Mesenchymal stem cell (in vitro differentiated cells and primary cell): ENCODE data around the gene NBPF1.
"Not testable (repeated sequence)": the region's sequence is repeated elsewhere in the genome, so short reads cannot be mapped to it uniquely, and the experiment has no call there.

ENCODE experiments used
- DNase-seq: peaks from one replicate; pipeline ENCODE4 v3.0.0-alpha.2; 2013
- H2AFZ ChIP-seq: one replicate; pipeline ENCODE4 v1.6.1; 2013; ENCODE audit warnings: low read depth, mild to moderate bottlenecking, control low read depth, inconsistent platforms, low read length, moderate library complexity
- H2AK5ac ChIP-seq: 2 replicates; pipeline ENCODE4 v1.6.1; 2013; ENCODE audit warnings: low read length, moderate library complexity, mild to moderate bottlenecking, inconsistent platforms; ENCODE audit not compliant: severe bottlenecking
- H2BK120ac ChIP-seq: one replicate; pipeline ENCODE4 v1.6.1; 2013; ENCODE audit warnings: low read depth, mild to moderate bottlenecking, inconsistent platforms, low read length, moderate library complexity
- H2BK12ac ChIP-seq, 2 experiments: one replicate each; pipeline ENCODE4 v1.6.1; 2013; ENCODE audit warnings: inconsistent platforms in 2 of 2, low read length in 2 of 2, mild to moderate bottlenecking in 2 of 2, moderate library complexity in 2 of 2, control low read depth in 1 of 2
- H2BK15ac ChIP-seq: one replicate; pipeline ENCODE4 v1.6.1; 2013; ENCODE audit warnings: mild to moderate bottlenecking, low read depth, inconsistent platforms; ENCODE audit not compliant: poor library complexity, severe bottlenecking
- H2BK5ac ChIP-seq: 2 replicates; pipeline ENCODE4 v1.6.1; 2013; ENCODE audit warnings: low read depth, mild to moderate bottlenecking, low read length, control low read depth, inconsistent platforms; ENCODE audit not compliant: poor library complexity, severe bottlenecking
- H3K14ac ChIP-seq, 2 experiments: one replicate each; pipeline ENCODE4 v1.6.1; 2013; ENCODE audit warnings: inconsistent platforms in 2 of 2, low read length in 2 of 2, control low read depth in 1 of 2, mild to moderate bottlenecking in 1 of 2, moderate library complexity in 1 of 2
- H3K18ac ChIP-seq, 2 experiments: one replicate each; pipeline ENCODE4 v1.6.1; 2013; ENCODE audit warnings: inconsistent platforms in 2 of 2, low read length in 2 of 2, control low read depth in 1 of 2, low read depth in 1 of 2, mild to moderate bottlenecking in 1 of 2
- H3K23ac ChIP-seq, 2 experiments: one replicate each; pipeline ENCODE4 v1.6.1; 2013; ENCODE audit warnings: inconsistent platforms in 2 of 2, low read length in 2 of 2, mild to moderate bottlenecking in 2 of 2, moderate library complexity in 2 of 2, control low read depth in 1 of 2
- H3K27ac ChIP-seq: 2 replicates; pipeline ENCODE4 v1.5.1; 2013; ENCODE audit warnings: mild to moderate bottlenecking, moderate library complexity, low read length, control low read depth, inconsistent platforms; ENCODE audit not compliant: poor library complexity, severe bottlenecking
- H3K27me3 ChIP-seq, 2 experiments: 2 replicates each; pipeline versions ENCODE4 v1.6.1 to v1.7.0; 2013; ENCODE audit warnings: low read length in 2 of 2, mild to moderate bottlenecking in 2 of 2, moderate library complexity in 2 of 2, control low read depth in 1 of 2, inconsistent platforms in 1 of 2; ENCODE audit not compliant: control insufficient read depth in 1 of 2, insufficient read depth in 1 of 2
- H3K36me3 ChIP-seq, 2 experiments: 2 replicates each; pipeline versions ENCODE4 v1.6.1 to v1.7.0; 2013; ENCODE audit warnings: low read length in 2 of 2, control low read depth in 1 of 2, inconsistent platforms in 1 of 2, low read depth in 1 of 2, mild to moderate bottlenecking in 1 of 2; ENCODE audit not compliant: insufficient read depth in 2 of 2, control insufficient read depth in 1 of 2
- H3K4ac ChIP-seq, 2 experiments: one replicate each; pipeline ENCODE4 v1.6.1; 2013; ENCODE audit warnings: inconsistent platforms in 2 of 2, low read length in 2 of 2, mild to moderate bottlenecking in 2 of 2, moderate library complexity in 2 of 2, control low read depth in 1 of 2, low read depth in 1 of 2
- H3K4me1 ChIP-seq: 2 replicates; pipeline ENCODE4 v1.6.1; 2013; ENCODE audit warnings: low read depth, low read length, control low read depth; ENCODE audit not compliant: control insufficient read depth, insufficient read depth
- H3K4me2 ChIP-seq: 2 replicates; pipeline ENCODE4 v1.6.1; 2013; ENCODE audit warnings: low read length, mild to moderate bottlenecking, inconsistent platforms; ENCODE audit not compliant: poor library complexity, severe bottlenecking
- H3K4me3 ChIP-seq, 2 experiments: 2 replicates each; pipeline versions ENCODE4 v1.5.1 to v1.7.0; 2013; ENCODE audit warnings: low read length in 2 of 2, mild to moderate bottlenecking in 2 of 2, control low read depth in 1 of 2, low read depth in 1 of 2; ENCODE audit not compliant: insufficient read depth in 1 of 2
- H3K79me1 ChIP-seq: replicated peaks from 2 replicates; pipeline ENCODE4 v1.6.1; 2013; ENCODE audit warnings: mild to moderate bottlenecking, control low read depth, low read length, inconsistent platforms; ENCODE audit not compliant: poor library complexity, severe bottlenecking
- H3K9ac ChIP-seq: 2 replicates; pipeline ENCODE4 v1.7.0; 2013; ENCODE audit warnings: mild to moderate bottlenecking, low read length, moderate library complexity
- H3K9me3 ChIP-seq: 2 replicates; pipeline ENCODE4 v1.7.0; 2013; ENCODE audit warnings: mild to moderate bottlenecking, low read length; ENCODE audit not compliant: control insufficient read depth
- H4K8ac ChIP-seq: one replicate; pipeline ENCODE4 v1.6.1; 2013; ENCODE audit warnings: inconsistent platforms, mild to moderate bottlenecking, low read length, moderate library complexity
- H4K91ac ChIP-seq: one replicate; pipeline ENCODE4 v1.6.1; 2013; ENCODE audit warnings: mild to moderate bottlenecking, low read length, inconsistent platforms
- WGBS: methylation state at CpG from one replicate; pipeline ENCODE4 v1.1.7; 2013; ENCODE audit warnings: mixed read lengths; 5-methylcytosine and 5-hydroxymethylcytosine counted together

Gene NBPF1

DNA sequence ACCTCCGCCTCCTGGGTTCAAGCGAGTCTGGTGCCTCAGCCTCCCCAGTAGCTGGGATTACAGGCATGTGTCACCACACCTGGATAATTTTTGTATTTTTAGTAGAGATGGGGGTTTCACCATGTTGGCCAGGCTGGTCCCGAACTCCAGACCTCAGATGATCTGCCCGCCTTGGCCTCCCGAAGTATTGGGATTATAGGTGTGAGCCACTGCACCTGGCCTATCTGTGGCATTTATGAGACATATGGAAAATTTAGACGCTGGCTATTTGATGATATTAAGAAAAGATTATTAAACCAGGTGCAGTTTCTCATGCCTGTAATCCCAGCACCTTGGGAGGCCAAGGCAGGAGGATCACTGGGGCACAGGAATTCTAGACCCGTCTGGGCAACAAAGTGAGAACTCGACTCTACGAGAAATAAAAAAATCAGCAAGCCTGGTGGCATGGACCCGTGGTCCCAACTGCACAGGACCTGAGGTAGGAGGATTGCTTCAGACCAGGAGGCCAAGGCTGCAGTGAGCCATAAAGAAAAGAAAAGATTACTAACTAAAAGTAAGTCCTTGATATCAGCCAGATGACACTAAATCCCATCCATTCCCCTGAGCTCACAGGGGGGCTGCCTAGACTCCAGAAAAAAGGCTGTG, 23.3 kb upstream of the NBPF1 start:
- 91% methylated on average over 10 of the region's 10 CpGs for WGBS
- H2AFZ ChIP-seq: not testable (repeated sequence)

DNA sequence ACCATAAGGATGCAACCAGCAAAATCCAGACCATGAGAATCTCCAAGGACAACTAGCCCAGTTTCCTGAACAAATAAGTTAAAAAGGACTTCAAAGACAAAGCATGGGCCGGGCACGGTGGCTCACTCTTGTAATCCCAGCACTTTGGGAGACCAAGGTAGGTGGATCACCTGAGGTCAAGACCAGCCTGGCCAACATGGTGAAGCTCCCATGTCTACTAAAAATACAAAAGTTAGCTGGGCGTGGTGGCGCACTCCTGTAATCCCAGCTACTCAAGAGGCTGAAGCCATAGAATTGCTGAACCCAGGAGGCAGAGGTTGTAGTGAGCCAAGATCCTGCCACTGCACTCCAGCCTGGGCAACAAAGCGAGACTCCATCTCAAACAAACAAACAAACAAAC, 22.6 kb upstream of the NBPF1 start:
- H2AFZ ChIP-seq, H3K9ac ChIP-seq: not testable (repeated sequence)

More for the DNA sequence above, 23.3 kb upstream of the NBPF1 start:
- Histone ChIP-seq H3K79me1 (peaks cover 60% of the 10 kb centered on the region), H3K36me3 (peaks cover 22 to 30% of the 10 kb centered on the region in 2 experiments)
- not testable (repeated sequence) for H3K4ac ChIP-seq, H2BK15ac ChIP-seq, H4K8ac ChIP-seq, H2BK5ac ChIP-seq, DNase-seq, H3K4me2 ChIP-seq, H2BK120ac ChIP-seq, H3K9ac ChIP-seq, H3K14ac ChIP-seq, H3K9me3 ChIP-seq, H2BK12ac ChIP-seq, H3K4me1 ChIP-seq, H3K23ac ChIP-seq, H4K91ac ChIP-seq, H2AK5ac ChIP-seq, H3K18ac ChIP-seq, H3K27me3 ChIP-seq, H3K27ac ChIP-seq, H3K4me3 ChIP-seq

DNA sequence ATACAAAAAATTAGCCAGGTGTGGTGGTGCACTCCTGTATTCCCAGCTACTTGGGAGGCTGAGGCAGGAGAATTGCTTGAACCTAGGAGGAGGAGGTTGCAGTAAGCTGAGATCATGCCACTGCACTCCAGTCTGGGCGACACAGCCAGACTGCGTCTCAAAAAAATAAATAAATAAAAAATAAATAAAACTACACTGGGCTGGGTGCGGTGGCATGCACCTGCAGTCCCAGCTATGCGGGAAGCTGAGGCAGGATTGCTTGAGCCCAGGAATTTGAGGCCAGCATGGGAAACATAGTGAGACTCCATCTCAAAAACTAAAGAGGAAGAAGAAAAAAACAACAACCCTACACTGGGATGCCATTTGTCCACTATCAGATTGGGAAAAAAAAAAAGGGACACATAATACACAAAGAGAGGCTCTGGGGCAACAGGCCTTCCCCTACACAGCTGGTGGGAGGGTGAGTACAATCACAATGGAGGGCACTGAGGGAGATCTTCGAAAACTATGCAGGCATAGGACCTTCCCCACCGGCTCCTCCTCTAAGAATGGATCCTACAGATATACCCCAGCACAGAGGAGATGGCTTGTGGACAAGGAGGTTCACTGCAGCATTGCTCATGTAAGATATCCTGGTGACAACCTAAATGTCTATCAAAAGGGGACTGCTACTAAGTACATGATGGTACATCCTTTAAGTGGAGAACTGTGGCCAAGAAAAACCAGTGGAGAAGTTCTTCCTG, 20.3 kb upstream of the NBPF1 start:
- H2BK12ac ChIP-seq, DNase-seq, H3K27ac ChIP-seq, H3K4ac ChIP-seq, H4K8ac ChIP-seq, H3K9me3 ChIP-seq, H3K4me3 ChIP-seq, H3K27me3 ChIP-seq, H3K4me1 ChIP-seq, H4K91ac ChIP-seq, H2BK120ac ChIP-seq, H3K9ac ChIP-seq, H2AFZ ChIP-seq, H2BK5ac ChIP-seq, H3K23ac ChIP-seq, H2BK15ac ChIP-seq, H2AK5ac ChIP-seq, H3K4me2 ChIP-seq, H3K18ac ChIP-seq, H3K14ac ChIP-seq: not testable (repeated sequence)
- peaks cover 56% of the 10 kb centered on the region for H3K79me1 ChIP-seq
- 96% methylated on average over 6 of the region's 6 CpGs for WGBS
- H3K36me3 ChIP-seq: peaks cover 47 to 59% of the 10 kb centered on the region in 2 experiments

More for the DNA sequence above, 22.6 kb upstream of the NBPF1 start:
- not testable (repeated sequence) for H3K4ac ChIP-seq, H2BK15ac ChIP-seq, H3K9me3 ChIP-seq, H3K27ac ChIP-seq, H3K27me3 ChIP-seq, H2BK5ac ChIP-seq, H3K18ac ChIP-seq, H2BK120ac ChIP-seq, DNase-seq, H3K4me3 ChIP-seq, H4K8ac ChIP-seq, H3K14ac ChIP-seq, H3K4me1 ChIP-seq, H3K4me2 ChIP-seq, H2AK5ac ChIP-seq, H2BK12ac ChIP-seq, H3K23ac ChIP-seq, H4K91ac ChIP-seq
- H3K36me3 ChIP-seq: peaks cover 29 to 37% of the 10 kb centered on the region in 2 experiments
- H3K79me1 ChIP-seq: peaks cover 62% of the 10 kb centered on the region
- WGBS: 98% methylated on average over 5 of the region's 5 CpGs

DNA sequence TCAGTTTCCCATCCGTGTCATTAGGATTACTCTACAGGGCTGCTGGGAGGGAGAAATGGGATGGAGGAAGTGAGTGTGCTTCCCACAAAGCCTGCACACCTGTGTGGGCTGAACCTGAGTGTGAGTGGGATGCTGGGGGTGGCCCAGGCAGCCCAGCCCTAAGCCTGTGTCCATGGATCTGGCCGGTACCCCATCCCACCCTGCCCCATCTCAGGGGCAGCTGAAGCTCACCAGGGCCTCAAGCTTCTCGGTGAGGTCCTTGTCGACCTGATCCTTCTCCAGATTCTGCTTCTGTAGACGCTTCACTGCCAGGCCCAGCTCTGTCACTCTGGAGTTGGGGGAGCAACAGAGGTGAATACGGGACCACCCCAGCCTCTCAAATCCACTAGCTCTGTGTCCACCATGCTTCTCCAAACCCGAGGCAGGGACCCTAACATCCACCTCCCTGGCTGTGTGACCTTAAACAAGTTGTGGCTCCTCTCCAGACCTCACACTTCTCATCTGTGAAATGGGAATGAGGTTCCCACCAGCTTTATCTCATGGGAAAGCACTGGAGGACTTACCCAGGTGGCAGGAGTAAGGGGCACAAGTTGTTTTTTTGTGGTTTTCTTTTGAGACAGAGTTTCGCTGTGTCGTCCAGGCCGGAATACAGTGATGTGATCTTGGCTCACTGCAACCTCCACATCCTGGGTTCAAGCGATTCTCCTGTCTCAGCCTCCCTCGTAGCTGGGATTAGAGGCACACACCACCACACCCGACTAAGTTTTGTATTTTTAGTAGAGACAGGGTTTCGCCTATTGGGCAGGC, 18.9 kb upstream of the NBPF1 start:
- not testable (repeated sequence) for H3K27ac ChIP-seq, H4K8ac ChIP-seq, H3K4ac ChIP-seq, H3K4me3 ChIP-seq, H3K4me1 ChIP-seq, H2BK15ac ChIP-seq, DNase-seq, H2BK120ac ChIP-seq, H3K9me3 ChIP-seq, H3K23ac ChIP-seq, H3K27me3 ChIP-seq, H2AK5ac ChIP-seq, H2BK5ac ChIP-seq, H3K9ac ChIP-seq, H2AFZ ChIP-seq, H3K18ac ChIP-seq, H2BK12ac ChIP-seq, H3K14ac ChIP-seq, H3K4me2 ChIP-seq, H4K91ac ChIP-seq
- H3K36me3 ChIP-seq: peaks cover 55 to 68% of the 10 kb centered on the region in 2 experiments
- peaks cover 50% of the 10 kb centered on the region for H3K79me1 ChIP-seq
- WGBS: 95% methylated on average over 14 of the region's 14 CpGs
